GM19240 (cell line): ENCODE results near the gene ATP6V1G1.
"Not testable (repeated sequence)": the region's sequence is repeated elsewhere in the genome, so short reads cannot be mapped to it uniquely, and the experiment has no call there.

ENCODE experiments used
- DNase-seq: peaks from one replicate; pipeline ENCODE4 v3.0.0; 2011; ENCODE audit warnings: low spot score; ENCODE audit not compliant: insufficient read length

Gene ATP6V1G1

GRCh38 chr9:114578134-114578533, 9.4 kb upstream of the ATP6V1G1 start:
- DNase-seq, result not testable (repeated sequence)

GRCh38 chr9:114580609-114581193, 6.9 kb upstream of the ATP6V1G1 start:
- no peak for DNase-seq

- no peak for DNase-seq
Observed at GRCh38 chr9:114583371-114584155, 4.0 kb upstream of the ATP6V1G1 start.

DNA sequence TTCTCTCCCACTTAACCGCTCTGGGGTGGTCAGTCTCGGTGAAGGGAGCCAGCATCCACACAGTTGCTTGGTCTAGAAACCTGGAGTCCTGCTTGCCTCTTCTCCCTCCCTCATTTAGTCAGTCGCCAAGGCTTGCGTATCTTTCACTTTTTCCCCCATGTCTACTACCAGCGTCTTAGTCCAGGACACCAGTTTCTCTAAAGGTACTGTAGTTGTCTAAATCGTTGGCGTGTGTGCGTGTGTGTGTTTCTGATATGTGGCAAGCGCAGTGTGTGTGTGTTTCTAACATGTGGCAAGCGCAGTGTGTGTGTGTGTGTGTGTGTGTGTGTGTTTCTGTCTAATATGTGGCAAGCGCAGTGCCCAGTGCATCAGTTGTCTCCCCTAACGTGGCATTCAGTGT, 641 bp downstream of the ATP6V1G1 start:
- no peak for DNase-seq

DNA sequence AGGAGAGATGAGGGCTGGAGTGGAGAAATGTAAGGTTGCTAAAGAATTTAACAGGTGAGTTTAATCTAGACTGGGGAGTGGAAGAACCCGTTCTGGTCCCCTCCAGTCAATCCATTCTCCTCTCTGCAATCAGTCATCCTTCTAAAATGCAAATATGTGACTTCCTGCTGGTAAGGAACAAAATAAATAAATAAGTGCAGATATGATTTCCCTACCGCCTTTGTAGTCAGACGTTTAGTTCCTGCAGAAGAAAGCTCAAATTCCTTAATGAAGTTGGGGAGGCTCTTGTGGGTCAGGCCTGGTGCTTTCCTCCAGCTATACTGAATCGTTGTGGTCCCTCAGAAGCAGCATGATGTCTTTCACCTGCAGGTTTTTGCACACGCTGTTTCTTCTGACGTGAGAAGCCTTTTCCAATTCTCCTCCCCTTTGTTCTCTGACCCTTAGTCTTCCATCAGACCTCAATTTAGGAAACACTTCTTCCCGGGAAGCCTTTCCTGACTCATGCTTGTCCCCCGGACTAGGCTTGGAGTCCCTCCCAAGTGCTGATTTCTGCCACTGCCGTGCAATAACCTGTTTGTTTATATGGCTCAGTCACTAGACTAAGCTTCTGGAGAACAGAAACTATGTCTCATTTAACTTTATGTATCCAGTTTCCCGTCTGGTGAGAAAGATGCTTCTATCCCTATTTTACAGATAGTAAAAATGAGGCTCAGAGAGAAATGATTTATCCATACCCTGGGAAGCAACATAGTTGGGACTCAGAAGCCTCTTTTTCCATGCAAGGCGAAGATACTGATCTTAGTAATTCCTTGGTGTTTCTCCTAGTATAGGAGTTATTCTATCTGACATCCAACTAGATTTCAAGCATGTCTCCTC, 1.3 kb downstream of the ATP6V1G1 start:
- no peak for DNase-seq

GRCh38 chr9:114590328-114590727, 2.8 kb downstream of the ATP6V1G1 start:
- DNase-seq, result no peak

- DNase-seq, result no peak
Observed at GRCh38 chr9:114591291-114591787, 3.8 kb downstream of the ATP6V1G1 start.

DNA sequence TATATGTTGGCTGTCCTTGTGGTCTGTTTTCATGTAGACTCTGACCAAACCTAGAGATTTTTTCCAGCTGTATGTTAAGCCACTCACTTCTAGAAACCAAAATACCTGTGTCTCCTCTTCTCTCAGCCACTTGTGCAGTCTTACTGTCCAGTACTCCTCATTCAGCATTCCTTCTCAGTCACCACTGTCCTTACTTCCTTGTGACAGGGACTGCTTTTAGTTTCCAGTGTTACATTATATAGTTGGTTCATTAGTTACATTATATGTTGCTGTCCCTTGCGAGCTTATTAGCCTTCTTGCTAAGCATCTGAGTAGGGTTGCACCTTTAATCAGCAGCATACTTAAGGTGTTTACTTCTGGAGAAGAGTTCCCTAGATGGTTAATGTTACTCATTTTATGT, 4.3 kb downstream of the ATP6V1G1 start:
- no peak for DNase-seq

- DNase-seq, result no peak
Observed at GRCh38 chr9:114592356-114592755, 4.8 kb downstream of the ATP6V1G1 start.

DNA sequence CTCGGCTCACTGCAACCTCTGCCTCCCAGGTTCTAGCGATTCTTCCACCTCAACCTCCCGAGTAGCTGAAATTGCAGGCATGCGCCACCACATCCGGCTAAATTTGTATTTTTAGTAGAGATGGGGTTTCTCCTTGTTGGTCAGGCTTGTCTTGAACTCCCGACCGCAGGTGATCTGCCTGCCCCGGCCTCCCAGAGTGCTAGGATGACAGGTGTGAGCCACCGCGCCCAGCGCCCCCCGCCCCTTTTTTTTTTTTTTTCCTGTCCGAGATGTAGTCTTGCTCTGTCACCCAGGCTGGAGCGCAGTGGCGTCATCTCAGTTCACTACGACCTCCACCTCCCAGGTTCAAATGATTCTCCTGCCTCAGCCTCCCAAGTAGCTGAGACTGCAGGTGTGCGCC, 6.6 kb downstream of the ATP6V1G1 start:
- DNase-seq, result no peak

DNA sequence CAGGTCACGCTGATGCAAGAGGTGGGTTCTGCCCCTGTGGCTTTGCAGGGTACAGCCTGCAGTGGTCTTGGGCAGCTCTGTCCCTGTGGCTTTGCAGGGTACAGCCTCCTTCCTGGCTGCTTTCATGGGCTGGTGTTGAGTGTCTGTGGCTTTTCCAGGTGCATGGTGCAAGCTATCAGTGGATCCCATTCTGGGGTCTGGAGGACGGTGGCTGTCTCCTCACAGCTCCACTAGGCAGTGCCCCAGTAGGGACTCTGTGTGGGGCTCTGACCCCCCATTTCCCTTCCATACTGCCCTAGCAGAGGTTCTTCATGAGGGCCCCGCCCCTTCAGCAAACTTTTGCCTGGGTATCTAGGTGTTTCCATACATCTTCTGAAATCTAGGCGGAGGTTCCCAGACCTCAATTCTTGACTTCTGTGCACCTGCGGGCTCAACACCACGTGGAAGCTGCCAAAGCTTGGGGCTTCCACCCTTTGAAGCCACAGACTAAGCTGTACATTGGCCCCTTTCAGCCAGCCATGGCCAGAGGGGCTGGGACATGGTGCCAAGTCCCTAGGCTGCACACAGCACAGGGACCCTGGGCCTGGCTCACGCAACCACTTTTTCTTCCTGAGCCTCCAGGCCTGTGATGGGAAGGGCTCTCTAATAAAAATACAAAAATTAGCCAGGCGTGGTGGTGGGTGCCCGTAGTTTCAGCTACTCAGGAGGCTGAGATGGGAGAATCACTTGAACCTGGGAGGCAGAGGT, 13.1 kb downstream of the ATP6V1G1 start:
- DNase-seq, result not testable (repeated sequence)

- DNase-seq, result not testable (repeated sequence)
Observed at GRCh38 chr9:114601787-114602186, 14.2 kb downstream of the ATP6V1G1 start.

DNA sequence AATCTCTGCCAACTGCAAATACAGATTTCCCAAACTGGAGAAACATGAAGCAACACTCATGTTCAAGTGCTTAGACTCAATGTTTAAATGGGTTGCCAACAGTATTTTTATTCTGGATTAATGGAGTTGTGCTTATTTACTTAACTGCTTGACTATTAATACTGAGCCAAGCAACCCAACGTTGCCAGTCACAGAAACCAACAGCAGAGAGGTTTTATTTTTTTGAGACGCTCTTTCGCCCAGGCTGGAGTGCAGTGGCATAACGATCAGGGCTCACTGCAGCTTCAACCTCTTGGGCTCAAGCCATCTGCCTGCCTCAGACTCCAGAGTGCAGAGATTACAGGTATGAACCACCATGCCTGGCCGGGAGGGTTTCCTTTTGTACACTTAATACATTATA, 15.1 kb downstream of the ATP6V1G1 start:
- DNase-seq, result no peak

- DNase-seq, result no peak
Observed at GRCh38 chr9:114603248-114603647, 15.7 kb downstream of the ATP6V1G1 start.

- no peak for DNase-seq
Observed at GRCh38 chr9:114604989-114605388, 17.4 kb downstream of the ATP6V1G1 start.

DNA sequence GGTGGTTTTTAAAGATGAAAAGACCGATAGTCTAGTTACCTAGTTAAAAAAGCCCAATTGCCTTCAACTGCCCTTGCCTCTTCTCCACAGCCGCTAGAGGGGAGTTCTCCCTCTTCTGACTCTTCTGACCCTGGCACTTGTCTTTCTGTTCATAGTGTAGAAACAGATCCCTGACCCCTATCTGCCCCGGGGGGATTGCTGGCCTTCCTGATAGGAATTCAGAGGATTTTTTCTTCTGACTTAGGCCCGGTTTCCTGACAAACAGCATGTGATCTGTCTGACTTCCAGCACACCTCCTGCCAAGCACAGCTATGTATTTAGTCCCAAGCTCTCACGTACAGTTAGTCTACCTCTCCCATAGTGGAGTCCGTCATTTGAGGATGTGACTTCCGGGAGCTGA, 18.5 kb downstream of the ATP6V1G1 start:
- DNase-seq, result no peak

DNA sequence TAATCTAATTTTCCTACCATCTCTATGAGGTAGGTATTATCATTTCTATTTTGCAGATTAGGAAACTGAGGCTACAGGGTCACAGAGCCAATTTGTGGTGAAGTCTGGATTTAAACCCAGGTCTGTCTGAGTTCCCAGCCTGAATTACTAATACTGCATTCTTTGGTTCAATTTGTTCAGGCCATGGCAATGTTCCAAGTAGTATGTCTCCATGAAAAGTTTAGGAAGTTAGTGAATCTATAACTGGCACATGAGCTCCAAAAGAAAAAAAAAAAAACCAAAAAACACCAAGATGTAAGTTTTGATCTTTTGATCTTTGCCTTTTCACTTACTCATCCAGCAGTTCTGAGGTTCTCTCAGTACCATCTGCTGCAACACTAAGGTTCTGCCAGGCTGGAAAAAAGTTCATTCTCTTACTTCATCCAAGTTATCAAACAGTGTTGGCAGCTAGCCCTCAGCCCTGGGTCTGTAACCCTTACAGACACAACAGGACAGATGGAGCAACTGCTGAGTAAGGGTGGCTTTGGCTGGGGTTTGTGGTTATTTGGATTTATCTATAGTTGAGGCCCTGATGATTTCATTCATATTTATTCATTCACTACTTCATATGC, 19.1 kb downstream of the ATP6V1G1 start:
- DNase-seq, result no peak

GRCh38 chr9:114607671-114608524, 20.3 kb downstream of the ATP6V1G1 start:
- no peak for DNase-seq

DNA sequence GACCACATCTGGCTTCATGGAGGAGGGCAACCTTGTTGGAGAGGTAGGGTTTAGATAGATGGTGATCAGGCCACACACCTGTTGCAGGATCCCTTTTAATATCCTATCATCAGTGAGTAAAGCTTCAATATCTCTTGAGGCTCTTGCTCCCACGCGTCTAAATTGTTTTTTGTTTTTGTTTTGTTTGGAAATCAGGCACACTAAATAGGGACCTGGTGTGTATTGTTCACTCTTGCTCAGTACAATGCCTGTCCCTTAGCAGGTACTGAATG, 20.9 kb downstream of the ATP6V1G1 start:
- no peak for DNase-seq
